HepG2 (cell line): ENCODE results near the gene HEXIM1. TPM values are rescaled to one million over a fixed set of nuclear protein-coding genes. Genes with fewer than 3 reads are reported as not detected.

ENCODE experiments used
- HDAC2 ChIP-seq: sonication (generic); formaldehyde crosslinking; IDR thresholded peaks from 2 replicates; pipeline ENCODE4 v1.4.0; 2020; ENCODE audit warnings: missing genetic modification reagents
- KLF12 ChIP-seq: sonication (generic); formaldehyde crosslinking; IDR thresholded peaks from 2 replicates; pipeline ENCODE4 v1.4.0; 2020; ENCODE audit warnings: missing genetic modification reagents, borderline replicate concordance
- MBD4 ChIP-seq: IDR thresholded peaks from 2 replicates; pipeline ENCODE4 v1.6.1; 2012; ENCODE audit warnings: low read length, inconsistent platforms, borderline replicate concordance
- MEIS1 ChIP-seq: sonication (generic); formaldehyde crosslinking; IDR thresholded peaks from 2 replicates; pipeline ENCODE4 v1.9.0; 2021; ENCODE audit warnings: mild to moderate bottlenecking, missing genetic modification reagents, moderate library complexity, borderline replicate concordance
- MTA3 ChIP-seq: sonication (generic); formaldehyde crosslinking; IDR thresholded peaks from 2 replicates; pipeline ENCODE4 v1.4.0; 2020; ENCODE audit warnings: missing genetic modification reagents
- PHF8 ChIP-seq: sonication (generic); formaldehyde crosslinking; IDR thresholded peaks from 2 replicates; pipeline ENCODE4 v1.5.0; 2020; ENCODE audit warnings: missing genetic modification reagents
- SMC3 ChIP-seq: IDR thresholded peaks from 2 replicates; pipeline ENCODE4 v1.6.1; 2011; ENCODE audit warnings: low read length, improper control_type of control experiment
- SOX13 ChIP-seq, 3 experiments: fragments of 450-650 bp in 1 of 3; sonication (generic) in 1 of 3; formaldehyde crosslinking in 1 of 3; IDR thresholded peaks in 2 of 3; conservative IDR thresholded peaks in 1 of 3; 2 replicates each; pipeline versions ENCODE4 v1.5.0 to v1.6.1; 2016 to 2020; ENCODE audit warnings: antibody characterized with exemption in 1 of 3, mild to moderate bottlenecking in 1 of 3, missing compliant biosample characterization in 1 of 3, missing genetic modification reagents in 1 of 3, moderate library complexity in 1 of 3
- THYN1 ChIP-seq: sonication (generic); formaldehyde crosslinking; IDR thresholded peaks from 2 replicates; pipeline ENCODE4 v1.8.1; 2023; ENCODE audit warnings: low read depth, mild to moderate bottlenecking, moderate library complexity, missing genetic modification reagents, borderline replicate concordance
- ZBTB7A ChIP-seq: sonication (generic); formaldehyde crosslinking; IDR thresholded peaks from 2 replicates; pipeline ENCODE4 v1.8.0; 2022; ENCODE audit warnings: mild to moderate bottlenecking, missing genetic modification reagents
- ZBTB7B ChIP-seq: sonication (generic); formaldehyde crosslinking; IDR thresholded peaks from 2 replicates; pipeline ENCODE4 v1.4.0; 2020; ENCODE audit warnings: missing genetic modification reagents
- ZNF10 ChIP-seq: sonication (generic); formaldehyde crosslinking; IDR thresholded peaks from 2 replicates; pipeline ENCODE4 v1.4.0; 2020; ENCODE audit warnings: mild to moderate bottlenecking, low read depth, missing genetic modification reagents, borderline replicate concordance
- ZNF207 ChIP-seq: fragments of 450-650 bp; IDR thresholded peaks from 2 replicates; pipeline ENCODE4 v1.6.1; 2016; ENCODE audit warnings: antibody characterized with exemption, borderline replicate concordance
- ZNF232 ChIP-seq: sonication (generic); formaldehyde crosslinking; IDR thresholded peaks from 2 replicates; pipeline ENCODE4 v1.4.0; 2020; ENCODE audit warnings: missing genetic modification reagents, borderline replicate concordance
- ZNF282 ChIP-seq: fragments of 450-650 bp; IDR thresholded peaks from 2 replicates; pipeline ENCODE4 v1.6.1; 2018; ENCODE audit not compliant: partially characterized antibody
- ZNF350 ChIP-seq: sonication (generic); formaldehyde crosslinking; IDR thresholded peaks from 2 replicates; pipeline ENCODE4 v1.4.0; 2020; ENCODE audit warnings: mild to moderate bottlenecking, low read depth, missing genetic modification reagents, borderline replicate concordance
- ZNF432 ChIP-seq: sonication (generic); formaldehyde crosslinking; IDR thresholded peaks from 2 replicates; pipeline ENCODE4 v1.5.0; 2020; ENCODE audit warnings: missing genetic modification reagents, mild to moderate bottlenecking, borderline replicate concordance
- ZNF441 ChIP-seq: sonication (generic); formaldehyde crosslinking; IDR thresholded peaks from 2 replicates; pipeline ENCODE4 v1.7.0; 2021; ENCODE audit warnings: missing genetic modification reagents, borderline replicate concordance
- ZNF569 ChIP-seq: sonication (generic); formaldehyde crosslinking; IDR thresholded peaks from 2 replicates; pipeline ENCODE4 v1.5.0; 2020; ENCODE audit warnings: mild to moderate bottlenecking, missing genetic modification reagents, moderate library complexity, borderline replicate concordance
- ZNF570 ChIP-seq: sonication (generic); formaldehyde crosslinking; IDR thresholded peaks from 2 replicates; pipeline ENCODE4 v1.4.0; 2020; ENCODE audit warnings: mild to moderate bottlenecking, missing genetic modification reagents, borderline replicate concordance
- ZNF615 ChIP-seq: sonication (generic); formaldehyde crosslinking; IDR thresholded peaks from 2 replicates; pipeline ENCODE4 v1.5.0; 2020; ENCODE audit warnings: mild to moderate bottlenecking, missing genetic modification reagents, borderline replicate concordance
- ZNF644 ChIP-seq: IDR thresholded peaks from 2 replicates; pipeline ENCODE4 v1.6.1; 2016; ENCODE audit warnings: low read depth
- ZNF781 ChIP-seq: sonication (generic); formaldehyde crosslinking; IDR thresholded peaks from 2 replicates; pipeline ENCODE4 v1.5.1; 2020; ENCODE audit warnings: borderline replicate concordance, mild to moderate bottlenecking, missing genetic modification reagents; ENCODE audit errors: not compliant biosample characterization
- polyA plus RNA-seq, 8 experiments: library from polyadenylated mRNA; depleted of rRNA in 3 of 8; stranded (reverse) in 7 of 8; unstranded in 1 of 8; fragments of >200 nt; fragmentation: Illumina TruSeq in 4 of 8; extraction: Trizol in 4 of 8; gene quantifications; 2 replicates each; pipeline versions ENCODE4 v1.2.1 to v1.2.3, GENCODE V29; 2011 to 2016; ENCODE audit warnings: low read depth in 4 of 8, missing spikeins in 1 of 8, mixed read lengths in 1 of 8; ENCODE audit not compliant: insufficient read depth in 1 of 8
- total RNA-seq, 5 experiments: library from RNA; depleted of rRNA; stranded (reverse); fragments of >200 nt; fragmentation: Illumina TruSeq; extraction: Trizol; gene quantifications; 2 replicates each; pipeline ENCODE4 v1.2.3, GENCODE V29; 2016; ENCODE audit warnings: low read depth in 1 of 5
- TF ChIP-seq, protein P1 (sequence below), 2 experiments: sonication (generic) in 1 of 2; formaldehyde crosslinking in 1 of 2; IDR thresholded peaks; 2 replicates each; pipeline versions ENCODE4 v1.4.0 to v1.6.1; 2016 to 2020; ENCODE audit warnings: borderline replicate concordance in 1 of 2, low read depth in 1 of 2, mild to moderate bottlenecking in 1 of 2, missing genetic modification reagents in 1 of 2
- TF ChIP-seq, protein P2 (sequence below): IDR thresholded peaks from 2 replicates; pipeline ENCODE4 v1.6.1; 2016; ENCODE audit warnings: mild to moderate bottlenecking, missing biosample characterization, missing genetic modification reagents

Gene HEXIM1
- total and polyA plus RNA-seq, 2 of the 13 experiments (the other 11 are each of a cell fraction or from before 2014, with no cell fraction given): 10.5 to 16.6 TPM

DNA sequence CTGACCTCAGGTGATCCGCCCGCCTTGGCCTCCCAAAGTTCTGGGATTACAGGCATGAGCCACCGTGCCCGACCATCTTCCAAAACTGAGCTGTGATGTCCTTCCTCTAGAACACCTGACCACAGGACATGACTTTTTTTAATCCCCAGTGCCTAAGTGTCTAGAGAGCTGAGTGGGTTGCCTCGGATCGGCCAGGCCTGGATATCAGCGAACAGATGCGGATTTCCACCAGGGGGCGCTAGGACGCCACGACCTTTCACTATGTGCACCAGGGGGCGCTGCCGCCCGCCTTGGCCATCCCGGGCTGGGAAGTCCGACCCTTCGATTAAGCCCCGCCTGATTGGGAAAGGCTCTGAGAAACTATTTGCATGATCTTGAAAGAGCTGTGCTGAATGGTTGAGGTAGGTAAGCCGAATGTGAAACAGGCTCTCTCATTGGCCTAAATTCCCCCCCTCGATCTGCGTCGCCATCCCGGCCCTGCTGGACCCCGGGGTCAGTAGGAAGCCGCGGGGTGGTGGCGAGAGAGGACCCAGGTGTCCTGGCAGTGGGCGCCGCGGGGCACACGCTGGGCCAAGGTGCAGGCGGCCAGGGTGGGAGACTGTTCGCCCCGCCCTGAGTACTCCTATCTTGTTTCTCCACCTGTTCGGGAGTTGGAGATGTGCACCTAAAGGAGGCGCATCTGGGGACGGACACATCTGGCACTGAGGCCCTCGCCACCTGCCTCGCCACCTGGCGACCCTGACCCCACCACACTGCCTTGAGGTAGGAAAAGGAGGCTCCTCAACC, 12.9 kb upstream of the HEXIM1 start, which contains the start of gene ACBD4 (continued):
- TF ChIP-seq, protein P1, sequence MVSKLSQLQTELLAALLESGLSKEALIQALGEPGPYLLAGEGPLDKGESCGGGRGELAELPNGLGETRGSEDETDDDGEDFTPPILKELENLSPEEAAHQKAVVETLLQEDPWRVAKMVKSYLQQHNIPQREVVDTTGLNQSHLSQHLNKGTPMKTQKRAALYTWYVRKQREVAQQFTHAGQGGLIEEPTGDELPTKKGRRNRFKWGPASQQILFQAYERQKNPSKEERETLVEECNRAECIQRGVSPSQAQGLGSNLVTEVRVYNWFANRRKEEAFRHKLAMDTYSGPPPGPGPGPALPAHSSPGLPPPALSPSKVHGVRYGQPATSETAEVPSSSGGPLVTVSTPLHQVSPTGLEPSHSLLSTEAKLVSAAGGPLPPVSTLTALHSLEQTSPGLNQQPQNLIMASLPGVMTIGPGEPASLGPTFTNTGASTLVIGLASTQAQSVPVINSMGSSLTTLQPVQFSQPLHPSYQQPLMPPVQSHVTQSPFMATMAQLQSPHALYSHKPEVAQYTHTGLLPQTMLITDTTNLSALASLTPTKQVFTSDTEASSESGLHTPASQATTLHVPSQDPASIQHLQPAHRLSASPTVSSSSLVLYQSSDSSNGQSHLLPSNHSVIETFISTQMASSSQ (IDR thresholded peaks at IDR 0.05; ENCODE audit: low read depth): peak; percentile 37; the same call in 1 of the 2 replicates
- TF ChIP-seq, protein P1 (CRISPR knock-in tag; IDR thresholded peaks at IDR 0.05; ENCODE audit: borderline replicate concordance): peak; percentile 77
- TF ChIP-seq ZNF644 (CRISPR knock-in tag) (no peak), ZNF232 (CRISPR knock-in tag) (peak; percentile 75; the same call in 1 of the 2 replicates), ZNF569 (CRISPR knock-in tag) (no peak; the same call in 1 of the 2 replicates), KLF12 (0 out of 2 replicates have a peak, but pooled peaks have one; percentile 32), ZNF615 (CRISPR knock-in tag) (no peak), PHF8 (peak; percentile 97), ZNF10 (CRISPR knock-in tag) (no peak), MBD4 (no peak), ZBTB7B (CRISPR knock-in tag) (peak; percentile 98), SOX13 (IDR thresholded peaks at IDR 0.05) (0 out of 2 replicates have a peak, but pooled peaks have one; percentile 4), SOX13 (CRISPR knock-in tag; conservative IDR thresholded peaks at IDR 0.05 in 1 of 2, IDR thresholded peaks at IDR 0.05 in 1 of 2) (peak in 1 of 2 experiments; percentile 63; a peak in 1 of 4 replicates), MEIS1 (CRISPR knock-in tag) (peak; percentile 73; the same call in 1 of the 2 replicates), MTA3 (CRISPR knock-in tag) (no peak), ZNF432 (CRISPR knock-in tag) (no peak), ZNF441 (CRISPR knock-in tag) (no peak; the same call in 1 of the 2 replicates), ZNF282 (no peak), THYN1 (CRISPR knock-in tag) (no peak), ZNF350 (CRISPR knock-in tag) (peak; percentile 96), ZNF781 (CRISPR knock-in tag) (peak; percentile 50), ZNF207 (no peak), ZBTB7A (CRISPR knock-in tag) (peak; percentile 97), HDAC2 (CRISPR knock-in tag) (peak; percentile 79), ZNF570 (CRISPR knock-in tag) (no peak), SMC3 (peak; percentile 97)
- TF ChIP-seq, protein P2, sequence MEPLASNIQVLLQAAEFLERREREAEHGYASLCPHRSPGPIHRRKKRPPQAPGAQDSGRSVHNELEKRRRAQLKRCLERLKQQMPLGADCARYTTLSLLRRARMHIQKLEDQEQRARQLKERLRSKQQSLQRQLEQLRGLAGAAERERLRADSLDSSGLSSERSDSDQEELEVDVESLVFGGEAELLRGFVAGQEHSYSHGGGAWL (CRISPR knock-in tag): peak; percentile 92; the same call in 1 of the 2 replicates
